Adrenal gland (tissue), 5 donors: ENCODE results near the gene SULT2B1.

Experiments used
- CTCF ChIP-seq, 6 experiments: fragments of 450-650 bp in 4 of 6; fragments of 200-600 bp in 2 of 6; sonication (generic) in 1 of 6; IDR thresholded peaks; 1 replicate in 5 of 6; 2 replicates in 1 of 6; pipeline versions ENCODE4 v1.5.1 to v1.8.0; 2016 to 2021; ENCODE audit warnings: antibody characterized with exemption in 6 of 6, mild to moderate bottlenecking in 2 of 6, moderate library complexity in 1 of 6
- POLR2A ChIP-seq, 2 donors: fragments of 450-650 bp; IDR thresholded peaks; one replicate each; pipeline ENCODE4 v1.6.1; 2017; ENCODE audit warnings: antibody characterized with exemption in 2 of 2, mild to moderate bottlenecking in 2 of 2, moderate library complexity in 1 of 2
- donor health status: DM: no; HTN: no; CAD: no.

GRCh38 chr19:48560095-48560530 lies 8.1 kb downstream of the SULT2B1 start:
- TF ChIP-seq CTCF (IDR thresholded peaks at IDR 0.05) (peak in 1 of 6 experiments; percentile 3), POLR2A (IDR thresholded peaks at IDR 0.05) (no peak)
